Loucy (cell line): ENCODE data around the gene MPPED2.

Experiments
- EZH2phosphoT487 ChIP-seq: fragments of 200-600 bp; IDR thresholded peaks from 2 replicates; pipeline ENCODE4 v1.6.1; 2018; ENCODE audit warnings: antibody characterized with exemption, mild to moderate bottlenecking, moderate library complexity, borderline replicate concordance
- TF ChIP-seq, protein P1 (sequence below): fragments of 200-600 bp; sonication (generic); conservative IDR thresholded peaks from 2 replicates; pipeline ENCODE4 v1.5.1; 2014; ENCODE audit warnings: mild to moderate bottlenecking, antibody characterized with exemption, low read length

DNA sequence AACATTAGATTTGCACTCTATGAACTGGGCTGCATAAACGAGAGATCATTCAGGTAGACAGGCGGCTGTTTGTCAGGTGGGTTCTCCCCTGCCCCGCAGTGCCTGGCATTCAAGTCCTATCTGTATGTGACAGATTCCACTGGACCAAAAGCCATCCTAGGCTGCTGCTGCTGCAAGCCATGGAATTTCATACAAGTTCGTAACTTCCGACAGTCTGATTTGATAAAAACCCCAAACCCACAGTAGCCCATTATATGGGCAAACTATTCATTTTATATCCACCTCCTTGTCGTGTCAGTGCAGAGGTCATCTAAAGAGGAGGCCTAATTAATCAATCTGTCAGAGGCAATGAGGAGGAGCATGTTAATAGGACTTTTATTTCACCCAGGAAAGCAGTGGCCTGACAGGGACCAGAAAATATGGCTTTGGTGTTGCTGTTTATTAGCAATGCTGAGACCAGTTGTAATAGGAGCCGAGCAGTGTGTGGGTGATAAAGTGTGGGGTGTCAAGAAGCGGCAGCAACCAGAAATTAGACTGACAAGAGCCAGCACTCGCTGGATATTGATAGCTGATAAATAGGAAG lies 139.0 kb downstream of the MPPED2 start:
- TF ChIP-seq, protein P1, sequence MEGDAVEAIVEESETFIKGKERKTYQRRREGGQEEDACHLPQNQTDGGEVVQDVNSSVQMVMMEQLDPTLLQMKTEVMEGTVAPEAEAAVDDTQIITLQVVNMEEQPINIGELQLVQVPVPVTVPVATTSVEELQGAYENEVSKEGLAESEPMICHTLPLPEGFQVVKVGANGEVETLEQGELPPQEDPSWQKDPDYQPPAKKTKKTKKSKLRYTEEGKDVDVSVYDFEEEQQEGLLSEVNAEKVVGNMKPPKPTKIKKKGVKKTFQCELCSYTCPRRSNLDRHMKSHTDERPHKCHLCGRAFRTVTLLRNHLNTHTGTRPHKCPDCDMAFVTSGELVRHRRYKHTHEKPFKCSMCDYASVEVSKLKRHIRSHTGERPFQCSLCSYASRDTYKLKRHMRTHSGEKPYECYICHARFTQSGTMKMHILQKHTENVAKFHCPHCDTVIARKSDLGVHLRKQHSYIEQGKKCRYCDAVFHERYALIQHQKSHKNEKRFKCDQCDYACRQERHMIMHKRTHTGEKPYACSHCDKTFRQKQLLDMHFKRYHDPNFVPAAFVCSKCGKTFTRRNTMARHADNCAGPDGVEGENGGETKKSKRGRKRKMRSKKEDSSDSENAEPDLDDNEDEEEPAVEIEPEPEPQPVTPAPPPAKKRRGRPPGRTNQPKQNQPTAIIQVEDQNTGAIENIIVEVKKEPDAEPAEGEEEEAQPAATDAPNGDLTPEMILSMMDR = no peak
- no peak for TF ChIP-seq EZH2phosphoT487
